HG03439 (cell line): ENCODE measurements around the gene FAM117A.
A peak's percentile ranks its signal among the peaks of the same experiment; 100 is the strongest.
"Not testable (repeated sequence)": the region's sequence is repeated elsewhere in the genome, so short reads cannot be mapped to it uniquely, and the experiment has no call there.

Source experiments
- ATAC-seq: cut with Tn5 transposase; IDR thresholded peaks from one replicate; pipeline ENCODE4 v1.9.1; 2021; ENCODE audit warnings: mild to moderate bottlenecking, moderate library complexity; ENCODE audit not compliant: unreplicated experiment

Gene FAM117A

DNA sequence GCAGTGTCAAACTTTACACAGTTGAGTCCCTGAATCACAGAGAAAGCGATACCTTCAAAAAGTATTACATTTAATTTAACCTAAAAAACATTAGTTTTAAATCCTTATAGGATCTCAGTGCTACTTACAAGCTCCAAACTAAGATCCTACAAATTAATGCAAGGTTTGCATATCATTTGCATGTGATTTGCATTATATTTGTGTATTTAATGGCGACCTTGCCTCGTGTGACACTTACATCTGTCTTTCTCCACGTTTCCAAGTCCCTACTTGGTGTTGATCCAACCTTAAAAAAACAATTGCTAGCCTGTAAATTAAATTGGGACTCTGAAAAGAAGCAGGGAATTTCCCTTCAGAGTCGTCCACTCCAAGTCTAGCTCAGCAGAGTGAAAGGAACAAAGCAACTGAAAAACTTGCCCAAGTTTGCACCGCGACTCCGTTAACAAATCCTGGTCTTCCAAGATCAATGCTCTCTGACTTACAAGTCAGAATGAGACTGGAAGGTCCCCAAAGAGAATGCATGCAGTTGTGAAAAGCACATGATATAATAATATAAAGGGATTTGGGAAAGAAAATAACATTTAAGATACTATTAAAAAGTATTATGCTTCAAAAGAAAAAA, 739 bp upstream of the FAM117A start:
- no peak for ATAC-seq

DNA sequence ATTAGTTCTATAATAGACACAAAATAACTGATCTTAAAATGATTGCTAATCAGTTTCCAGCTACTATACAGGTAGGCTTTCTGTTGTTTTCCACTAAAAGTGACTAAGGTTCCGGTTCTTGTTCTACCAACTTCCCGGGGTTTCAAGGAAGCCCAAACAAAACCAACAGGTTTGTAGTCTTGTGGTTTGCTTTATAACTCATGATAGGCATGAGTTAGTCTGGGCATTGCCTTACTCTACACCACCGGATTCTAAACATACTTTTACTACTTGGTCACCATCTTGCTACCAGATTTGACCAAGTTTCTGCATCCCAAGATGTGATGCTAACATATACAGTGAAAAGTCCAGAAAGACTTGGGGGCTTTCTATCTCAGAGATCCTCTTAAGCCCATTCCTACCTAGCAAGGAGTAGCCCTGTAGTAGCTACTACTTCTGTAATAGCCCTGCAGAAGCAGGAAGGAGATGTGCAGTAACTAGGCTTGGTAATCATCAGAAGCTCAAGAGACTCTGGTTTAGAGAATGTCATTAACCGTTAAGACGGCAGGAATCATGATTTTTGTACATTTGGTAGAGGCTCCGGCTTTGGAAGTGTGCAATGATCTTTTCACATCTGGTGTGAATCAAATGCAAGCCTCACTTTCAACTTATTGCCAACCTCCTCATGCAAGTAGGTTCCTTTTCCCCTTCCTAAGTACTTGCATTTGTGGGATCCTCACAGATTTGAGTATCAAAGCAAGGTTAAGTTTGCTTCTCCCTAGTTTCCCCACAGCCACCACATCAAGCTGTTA, 1.6 kb downstream of the FAM117A start:
- no peak for ATAC-seq

DNA sequence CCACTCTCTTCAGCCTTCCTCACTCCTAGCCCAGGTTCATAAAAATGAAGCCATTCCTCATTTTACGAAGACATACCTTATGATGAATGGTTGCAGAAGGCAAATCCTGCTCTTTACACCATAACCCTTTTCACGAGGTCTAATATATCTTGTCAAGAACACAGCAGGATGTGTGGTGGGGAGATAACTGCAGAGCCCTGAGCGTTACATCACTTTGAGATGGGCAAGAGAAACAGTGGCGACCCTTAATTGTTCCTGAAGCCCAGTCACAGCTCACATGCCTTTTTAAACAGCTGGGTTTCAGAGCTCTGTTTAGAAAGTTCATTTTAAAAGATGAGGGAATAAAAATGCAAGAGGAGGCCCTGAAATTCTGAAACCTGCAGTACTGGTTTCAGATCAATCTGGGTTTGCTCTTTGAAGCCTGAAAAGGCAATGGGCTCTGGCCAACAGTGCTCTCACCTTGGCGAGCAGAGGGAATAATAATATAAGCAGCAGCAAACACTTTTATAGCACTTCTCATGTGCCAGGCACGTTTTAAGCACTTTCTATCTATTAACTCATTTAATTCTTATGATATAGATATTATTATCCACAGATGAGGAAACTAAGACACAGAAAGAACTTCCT, 2.9 kb downstream of the FAM117A start:
- no peak for ATAC-seq

DNA sequence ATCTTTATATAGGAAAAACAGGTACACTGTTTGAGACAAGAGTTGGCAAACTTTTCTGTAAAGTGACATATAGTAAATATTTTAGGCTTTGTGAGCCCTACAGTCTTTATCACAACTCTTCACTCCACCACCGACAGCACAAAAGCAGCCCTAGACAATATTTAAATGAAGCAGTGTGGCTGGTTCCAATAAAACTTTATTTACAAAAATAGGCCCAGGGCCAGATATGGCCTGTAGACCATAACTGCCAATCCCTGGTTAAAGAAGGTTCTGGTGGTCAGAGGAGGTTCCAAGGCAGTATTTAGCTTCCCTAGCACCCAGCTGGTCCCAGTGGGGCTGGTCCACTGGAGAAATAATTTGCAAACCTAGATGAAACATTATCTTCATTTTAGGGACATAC, 3.6 kb downstream of the FAM117A start:
- no peak for ATAC-seq

DNA sequence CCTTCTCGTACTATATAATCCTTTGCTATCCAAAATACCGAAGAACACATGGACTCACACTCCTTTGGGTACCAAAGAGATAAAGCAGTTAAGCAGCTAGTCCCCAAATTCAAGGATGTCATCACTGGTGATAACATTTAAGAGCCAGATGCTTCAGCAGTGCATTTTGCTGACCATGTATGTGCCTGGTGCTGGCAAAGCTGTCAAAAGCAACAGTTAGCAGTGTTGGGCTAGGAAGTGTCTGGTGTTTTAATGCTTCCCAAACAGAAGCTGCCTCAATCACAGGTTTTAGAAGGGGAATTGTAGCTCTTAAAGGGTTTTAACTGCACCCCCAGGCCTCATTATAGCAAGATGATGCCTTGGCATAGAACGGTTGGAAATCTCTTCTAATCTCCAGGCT, 4.7 kb downstream of the FAM117A start:
- no peak for ATAC-seq

DNA sequence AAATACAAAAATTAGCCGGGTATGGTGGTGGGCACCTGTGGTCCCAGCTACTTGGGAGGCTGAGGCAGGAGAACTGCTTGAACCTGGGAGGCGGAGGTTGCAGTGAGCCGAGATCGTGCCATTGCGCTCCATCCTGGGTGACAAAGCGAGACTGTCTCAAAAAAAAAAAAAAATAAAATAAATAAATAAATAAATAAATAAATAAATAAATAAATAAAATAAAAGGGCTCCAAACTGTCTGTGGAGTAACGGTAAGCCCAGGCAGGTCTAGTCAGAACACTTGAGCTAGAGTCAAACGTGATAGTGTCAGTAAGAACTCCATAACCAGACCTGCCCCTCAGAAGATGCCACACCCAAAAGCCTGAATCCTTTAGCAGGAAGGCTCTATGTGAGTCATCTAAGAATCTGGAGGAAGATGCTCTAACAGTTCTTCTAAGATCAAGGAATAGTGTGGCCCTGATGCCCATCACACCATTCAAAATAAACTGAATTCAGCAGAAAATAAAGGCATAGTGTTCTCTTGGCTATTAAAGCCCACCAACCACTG, 5.4 kb downstream of the FAM117A start:
- not testable (repeated sequence) for ATAC-seq

DNA sequence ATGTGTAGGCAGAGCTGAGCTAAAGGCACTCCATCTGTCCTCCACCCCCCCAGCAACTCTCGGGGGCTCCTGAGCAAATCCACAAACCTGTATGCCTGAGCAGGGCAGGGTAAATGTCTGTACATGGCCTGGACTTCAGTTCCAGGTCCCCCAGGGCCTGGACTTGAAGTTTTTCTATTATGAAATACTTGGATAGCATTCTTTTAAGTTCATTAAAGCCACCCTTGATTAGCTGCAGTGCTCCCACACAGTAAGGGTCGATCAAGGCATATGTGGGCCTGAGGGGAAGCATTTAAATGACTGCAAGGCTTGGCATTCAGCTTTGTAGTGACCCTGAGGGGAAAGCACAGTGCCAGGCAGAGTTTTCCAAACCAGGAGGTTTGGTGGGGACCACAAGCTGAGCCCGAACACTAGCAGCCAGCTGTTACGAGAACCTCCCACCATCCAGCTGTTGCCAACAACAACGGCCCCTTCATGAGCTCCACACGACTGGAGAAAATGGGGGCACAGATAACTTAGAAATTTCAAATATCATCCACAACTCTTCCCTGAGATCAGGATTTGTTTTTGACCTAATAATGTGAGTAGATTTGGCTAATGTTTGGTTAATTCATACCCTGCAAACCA, 6.7 kb downstream of the FAM117A start:
- no peak for ATAC-seq

DNA sequence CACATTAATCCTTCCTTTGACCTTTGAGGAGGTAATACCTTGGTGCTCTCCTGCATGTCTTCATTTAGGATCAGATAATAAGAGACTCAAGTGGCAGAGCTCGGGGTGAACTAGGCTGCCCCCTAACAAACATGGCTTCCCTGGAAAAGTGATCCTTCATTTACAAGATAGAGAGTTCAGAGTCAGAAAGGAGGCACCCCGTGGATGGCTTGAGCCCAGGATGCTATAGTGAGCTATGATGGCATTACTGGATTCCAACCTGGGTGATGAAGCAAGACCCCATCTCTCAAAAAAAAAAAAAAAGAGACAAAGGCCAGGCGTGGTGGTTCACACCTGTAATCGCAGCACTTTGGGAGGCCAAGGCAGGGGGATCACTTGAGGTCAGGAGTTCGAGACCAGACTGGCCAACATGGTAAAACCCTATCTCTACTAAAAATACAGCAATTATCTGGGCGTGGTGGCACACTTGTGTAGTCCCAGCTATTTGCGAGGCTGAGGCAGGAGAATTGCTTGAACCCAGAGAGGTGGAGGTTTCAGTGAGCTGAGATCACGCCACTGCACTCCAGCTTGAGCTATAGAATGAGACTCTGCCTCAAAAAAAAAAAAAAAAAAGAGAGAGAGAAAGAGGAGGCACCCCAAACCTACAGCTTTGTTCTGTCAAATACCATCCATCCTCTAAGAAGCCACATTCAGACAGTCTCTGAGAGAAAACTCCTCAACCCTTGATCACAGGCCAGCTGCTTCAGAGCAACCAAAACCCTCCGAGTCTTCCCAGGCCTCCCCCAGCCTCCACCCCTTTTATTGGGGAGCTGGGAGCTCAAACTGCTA, 7.4 kb downstream of the FAM117A start:
- no peak for ATAC-seq

DNA sequence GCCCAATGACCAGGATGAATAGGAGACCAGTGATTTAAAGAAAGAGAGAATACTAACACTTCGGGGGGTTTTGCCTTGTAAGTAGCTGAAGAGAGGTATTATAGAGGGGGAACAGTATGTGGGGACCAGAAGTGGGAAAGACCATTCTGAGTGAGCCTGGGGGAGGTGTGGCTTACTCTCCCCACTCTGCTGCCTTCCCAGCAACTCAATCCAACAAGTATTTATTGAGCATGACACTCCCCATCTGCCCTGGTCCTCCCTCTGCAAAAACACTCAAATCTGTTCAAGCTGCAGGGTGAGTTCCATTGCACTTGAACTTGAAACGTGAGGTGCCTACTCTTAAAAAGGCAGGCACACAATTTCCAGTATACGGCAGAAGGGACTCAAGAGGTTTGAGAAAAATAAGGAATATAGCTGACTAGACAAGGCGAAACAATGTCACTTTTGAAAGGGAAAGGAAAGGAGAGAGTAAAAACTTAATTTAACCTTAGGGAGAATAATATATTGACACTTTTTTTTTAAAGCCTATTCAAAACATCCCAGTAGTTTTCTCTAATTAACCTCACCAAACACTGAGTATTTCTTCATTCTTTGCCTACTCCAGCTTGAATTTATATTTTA, 8.2 kb downstream of the FAM117A start:
- ATAC-seq = no peak

DNA sequence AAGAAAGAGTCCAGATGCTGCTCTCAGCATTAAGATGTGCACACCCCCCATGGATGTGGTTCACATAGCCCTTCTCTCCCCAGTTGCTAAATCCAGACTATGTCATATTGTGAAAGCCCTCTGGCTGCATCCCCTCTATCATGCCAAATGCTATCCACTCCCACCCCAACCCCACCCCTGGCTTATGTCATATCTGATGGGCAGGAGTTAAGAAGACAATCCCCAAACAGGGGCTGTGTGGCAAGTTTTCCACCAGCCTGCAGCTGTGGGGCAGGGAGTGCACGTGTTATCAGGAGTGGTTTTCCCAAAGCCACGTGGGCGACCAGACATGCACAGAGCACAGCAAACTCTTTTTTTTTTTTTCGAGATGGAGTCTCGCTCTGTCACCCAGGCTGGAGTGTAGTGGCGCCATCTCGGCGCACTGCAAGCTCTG, 10.0 kb downstream of the FAM117A start:
- ATAC-seq = no peak

DNA sequence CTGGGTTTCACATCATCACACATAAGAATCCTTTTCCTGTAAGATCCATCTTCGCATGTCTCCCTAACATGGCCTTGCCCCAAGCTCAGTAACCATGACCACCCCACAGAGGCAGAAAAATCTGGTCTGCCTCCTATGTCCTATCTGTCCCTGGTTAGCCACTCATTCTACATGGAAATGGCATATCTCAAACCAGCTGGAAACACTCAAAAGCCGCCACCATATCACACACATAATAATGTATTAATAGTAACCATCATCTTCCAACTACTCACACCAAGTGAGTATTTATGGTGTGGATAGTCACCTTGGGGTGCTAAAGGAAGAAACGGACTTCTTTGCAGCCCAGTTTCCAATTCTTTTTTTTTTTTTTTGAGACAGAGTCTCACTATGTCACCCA, 11.4 kb downstream of the FAM117A start:
- ATAC-seq = no peak

DNA sequence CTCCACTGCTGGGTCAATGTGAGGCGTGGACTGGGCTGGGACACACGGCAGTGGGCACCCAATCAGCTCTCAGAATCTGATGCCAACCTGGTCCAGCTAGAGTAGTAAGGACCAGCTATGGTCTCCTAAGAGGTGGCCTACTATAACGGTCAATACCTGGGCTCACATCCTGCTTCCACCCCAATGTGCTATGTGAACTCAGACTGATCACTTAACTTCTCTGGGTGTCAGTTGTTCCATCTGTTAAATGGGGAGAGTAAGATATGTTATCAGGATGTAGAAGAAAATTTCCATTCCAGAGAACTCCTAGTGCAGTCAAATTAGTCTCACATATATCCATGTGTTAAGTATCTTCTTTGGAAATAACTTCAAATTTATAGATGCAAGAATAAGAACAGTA, 14.2 kb downstream of the FAM117A start:
- ATAC-seq = no peak

DNA sequence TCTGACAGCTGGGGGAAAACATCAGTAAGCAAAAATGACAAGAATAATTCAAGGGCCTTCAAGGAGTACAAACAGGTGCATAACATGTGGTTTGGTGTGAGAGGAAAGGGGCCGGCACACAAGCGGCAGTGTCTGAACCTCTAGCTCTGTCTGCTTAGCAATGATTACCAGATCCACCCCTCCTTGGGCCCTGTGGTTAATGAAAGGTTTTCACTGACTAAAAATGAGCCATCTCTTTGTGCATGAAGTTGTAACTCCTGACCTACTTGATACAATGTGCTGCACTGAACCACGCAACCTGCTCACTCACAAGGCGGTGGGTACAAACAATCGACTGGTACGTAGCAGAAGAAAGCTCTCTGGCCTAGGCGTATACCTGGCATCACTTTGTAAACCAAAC, 15.1 kb downstream of the FAM117A start:
- peak; percentile 77 for ATAC-seq

DNA sequence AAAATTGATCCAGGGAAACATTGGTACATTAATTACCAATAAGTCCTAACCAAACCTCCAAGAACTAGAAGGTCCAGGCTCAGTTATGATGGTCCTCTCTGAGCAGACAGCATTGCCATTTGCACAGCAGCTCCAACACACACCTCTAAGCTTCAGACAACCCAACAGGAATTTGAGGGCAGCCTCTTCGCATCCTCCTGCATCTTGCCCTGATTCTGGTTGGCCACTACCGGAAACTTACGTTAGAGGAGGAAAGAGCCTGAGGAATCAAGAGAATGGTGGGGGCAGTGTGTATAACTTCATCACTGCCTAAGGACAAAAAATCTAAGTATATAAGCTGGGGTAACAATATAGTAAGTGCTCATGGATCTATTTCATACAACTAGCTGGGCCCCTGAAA, 15.7 kb downstream of the FAM117A start:
- no peak for ATAC-seq

DNA sequence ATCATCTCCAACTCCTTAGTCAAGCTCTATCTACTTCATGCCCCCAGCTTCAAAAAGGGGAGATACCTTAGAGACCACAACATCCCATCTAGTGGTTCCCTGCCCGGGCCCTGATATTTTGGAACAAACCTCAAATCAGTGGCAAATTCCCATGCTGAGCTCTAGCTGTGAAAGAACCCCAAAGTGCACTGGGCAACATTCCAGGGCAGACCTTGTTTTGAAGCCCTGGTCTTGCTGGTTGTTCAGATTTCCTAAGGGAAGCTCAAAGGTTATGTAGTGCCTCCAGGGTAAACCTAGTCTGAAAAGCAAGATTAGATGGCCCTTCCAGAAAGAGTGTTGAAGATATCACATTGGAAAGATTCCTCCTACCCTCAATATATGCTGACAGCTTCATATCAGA, 16.3 kb downstream of the FAM117A start:
- ATAC-seq = no peak

DNA sequence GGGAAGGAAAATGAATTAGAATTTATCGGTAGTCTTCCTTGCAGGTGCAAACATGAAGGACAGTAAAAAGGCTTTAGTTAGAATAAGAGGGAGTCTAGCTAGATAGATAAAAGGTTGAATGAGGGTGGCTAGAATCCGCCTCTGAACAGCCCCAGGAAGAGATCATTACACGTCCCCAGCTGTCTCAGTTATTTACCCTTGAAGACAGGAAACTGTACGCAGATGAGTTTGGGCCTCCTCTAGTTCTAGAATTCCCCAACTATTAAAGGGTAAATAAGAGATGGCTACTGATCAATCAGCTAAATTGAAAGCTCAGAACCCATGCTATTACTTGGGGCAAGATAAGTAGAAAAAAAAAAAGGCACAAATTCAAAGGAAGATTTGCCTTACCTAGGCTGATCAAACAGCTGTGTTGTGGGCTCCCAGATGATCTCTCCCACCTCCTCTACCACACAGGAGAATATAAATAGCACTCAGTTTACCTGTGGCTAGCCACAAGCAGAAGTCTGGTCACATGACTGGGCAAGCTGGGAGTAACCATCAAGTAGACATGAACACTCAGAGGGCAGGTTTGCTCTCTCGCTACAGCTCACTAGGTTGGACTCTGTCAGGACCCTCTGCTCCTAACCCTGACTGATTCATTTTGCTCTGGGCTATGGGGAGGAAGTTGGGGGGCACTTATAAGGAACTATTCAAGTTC, 17.0 kb downstream of the FAM117A start:
- peak; percentile 57 for ATAC-seq

DNA sequence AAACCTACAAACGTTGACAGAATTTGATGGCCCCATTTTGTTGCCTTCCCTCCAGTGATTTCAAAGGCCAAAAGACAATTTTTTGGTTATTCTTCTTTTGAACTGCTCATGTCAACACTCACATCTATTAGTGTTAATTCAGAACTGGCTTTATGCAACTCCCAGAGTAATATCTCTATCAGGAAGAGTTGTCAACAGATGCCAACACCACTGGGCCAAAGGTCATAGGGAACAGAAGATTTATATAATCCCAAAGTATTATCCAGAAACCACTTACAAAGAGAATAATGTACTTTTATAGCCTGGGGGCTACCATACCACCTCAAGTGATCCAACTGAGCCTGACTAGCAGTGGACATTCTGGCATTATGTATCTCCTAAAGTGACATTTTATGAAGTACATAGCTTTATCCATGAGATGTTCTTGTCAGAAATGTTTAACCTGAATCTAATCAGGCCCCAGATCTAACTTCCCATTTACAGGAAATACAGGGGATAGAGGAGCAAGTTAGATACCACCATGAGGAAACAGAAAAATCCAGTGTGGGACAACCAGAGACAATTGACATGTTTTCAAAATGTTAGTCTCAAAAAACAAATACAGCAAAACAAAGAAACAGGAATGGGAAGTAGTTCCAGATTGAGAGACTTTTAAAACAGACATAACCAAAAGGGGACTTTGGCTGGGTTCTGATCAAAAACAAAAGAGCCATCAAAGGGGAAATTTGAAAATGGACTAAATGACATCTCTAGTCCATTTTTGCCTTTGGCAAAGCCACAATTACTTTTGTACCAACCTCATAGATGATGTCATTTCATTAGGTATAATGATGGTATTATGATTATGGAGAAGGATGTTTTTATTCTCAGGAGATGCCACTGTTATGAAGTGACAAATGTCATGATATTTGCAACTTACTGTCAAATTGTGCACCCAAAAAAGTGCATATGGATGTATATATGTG, 18.5 kb downstream of the FAM117A start:
- no peak for ATAC-seq

DNA sequence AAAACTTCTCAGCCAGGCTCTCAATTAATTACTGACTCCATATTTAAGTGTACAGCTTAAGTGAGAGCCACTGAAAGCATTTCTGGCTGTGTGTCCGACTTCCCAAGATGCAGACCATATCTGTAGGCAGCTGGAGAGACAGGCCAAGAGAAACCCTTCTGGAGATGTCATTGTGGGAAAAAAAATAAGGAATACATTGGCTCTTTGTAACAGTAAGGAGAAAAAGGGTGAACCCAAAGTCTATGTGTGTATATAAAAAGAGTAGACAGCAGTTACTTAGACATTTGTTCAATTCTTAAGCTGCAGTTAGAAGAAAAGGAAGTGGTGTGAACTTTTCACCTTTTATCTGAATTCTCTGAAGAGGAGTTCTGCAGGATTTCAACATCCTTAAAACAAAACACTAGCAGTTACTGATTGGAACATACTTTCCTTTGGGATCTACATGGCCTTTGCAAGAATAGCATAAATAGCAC, 21.7 kb downstream of the FAM117A start:
- no peak for ATAC-seq
